ENCODE results near the gene BOLA3.
A peak's percentile ranks its signal among the peaks of the same experiment; 100 is the strongest.

BOLA3 gene

DNA sequence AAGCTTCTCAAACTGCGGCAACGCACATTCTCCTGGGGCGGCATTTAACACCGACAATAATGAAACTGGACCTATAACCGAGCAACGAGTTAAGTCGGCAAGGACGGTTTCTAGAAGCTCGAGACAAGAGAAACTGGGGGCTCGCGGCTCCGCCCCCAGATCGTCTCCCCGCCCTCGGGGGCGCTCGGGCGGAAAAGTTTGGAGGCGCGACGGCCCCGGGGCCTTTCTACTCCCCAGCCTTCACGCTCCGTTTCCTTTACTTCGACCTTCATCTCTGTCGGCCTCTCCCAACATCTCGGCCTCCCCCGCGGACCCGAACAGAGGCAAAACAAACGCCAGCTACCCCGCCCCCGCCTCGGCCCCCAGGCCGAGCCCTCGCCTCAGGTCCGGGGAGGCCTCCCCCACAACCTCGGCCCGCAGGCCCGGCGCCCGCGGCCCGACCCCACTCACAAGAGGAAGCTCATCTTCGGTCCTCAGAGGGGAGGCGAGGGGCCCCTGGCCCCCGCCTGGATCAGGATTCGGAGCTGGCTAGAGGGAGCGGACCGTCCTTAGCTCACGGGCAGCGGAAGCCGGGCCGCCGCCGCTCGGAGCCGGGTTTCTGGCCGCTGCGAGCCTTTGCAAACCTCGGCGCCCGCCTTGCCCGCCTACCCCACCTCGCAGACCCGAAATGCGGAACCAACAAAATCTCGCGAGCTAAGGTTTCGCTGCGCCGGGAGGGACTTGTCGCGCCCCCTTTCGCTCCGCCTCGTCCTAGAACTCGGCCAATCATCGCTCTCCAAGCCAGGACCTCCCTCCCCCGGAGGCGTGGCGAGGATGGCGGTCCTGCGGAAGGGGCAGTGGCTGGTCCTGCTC, 30.7 kb upstream of the BOLA3 start, which contains the start of gene MOB1A:
MOB1A (minus strand) TSS at position 669 of the 852 bp plus-strand sequence; CDS start at position 464, 205 bp downstream.
- Histone ChIP-seq H3K4me2 (ENCODE audit: low read length) (peak within 1 kb of the TSS; percentile 84), H3K36me3 (ENCODE audit: insufficient read depth, low read length) (no peaks in the 10 kb centered on the region), H3K4me3 (ENCODE audit: low read length) (peak within 1 kb of the TSS; percentile 83), H3K4me1 (ENCODE audit: control insufficient read depth, insufficient read depth, low read length) (peaks cover 8% of the 10 kb centered on the region), H3K9me3 (replicated peaks; ENCODE audit: low read length) (no peaks in the 10 kb centered on the region), H3K27me3 (ENCODE audit: control insufficient read depth, insufficient read depth, low read length) (no peaks in the 10 kb centered on the region), H3K9ac (ENCODE audit: low read depth, low read length) (peak within 1 kb of the TSS; percentile 94)

- H3K4me3 ChIP-seq (ENCODE audit: low read length): peak overlapping the region; percentile 83
- H3K9me3 ChIP-seq (replicated peaks; ENCODE audit: low read length): no peaks in the 10 kb centered on the region
- H3K9ac ChIP-seq (ENCODE audit: low read depth, low read length): peak overlapping the region; percentile 94
- peak overlapping the region; percentile 84 for H3K4me2 ChIP-seq (ENCODE audit: low read length)
- H3K4me1 ChIP-seq (ENCODE audit: control insufficient read depth, insufficient read depth, low read length): peaks cover 8% of the 10 kb centered on the region
- no peaks in the 10 kb centered on the region for H3K27me3 ChIP-seq (ENCODE audit: control insufficient read depth, insufficient read depth, low read length)
- H3K36me3 ChIP-seq (ENCODE audit: insufficient read depth, low read length): no peaks in the 10 kb centered on the region
Measured at GRCh38 chr2:74177696-74178095, 30.0 kb upstream of the BOLA3 start.

- Histone ChIP-seq H3K4me1 (ENCODE audit: control insufficient read depth, insufficient read depth, low read length) (peaks cover 8% of the 10 kb centered on the region), H3K27me3 (ENCODE audit: control insufficient read depth, insufficient read depth, low read length) (no peaks in the 10 kb centered on the region), H3K36me3 (ENCODE audit: insufficient read depth, low read length) (peaks cover 15% of the 10 kb centered on the region), H3K9me3 (replicated peaks; ENCODE audit: low read length) (no peaks in the 10 kb centered on the region), H3K9ac (ENCODE audit: low read depth, low read length) (no peak overlapping the region), H3K4me3 (ENCODE audit: low read length) (no peak overlapping the region), H3K4me2 (ENCODE audit: low read length) (peak overlapping the region; percentile 9)
Measured at GRCh38 chr2:74174909-74175308, 27.2 kb upstream of the BOLA3 start.

DNA sequence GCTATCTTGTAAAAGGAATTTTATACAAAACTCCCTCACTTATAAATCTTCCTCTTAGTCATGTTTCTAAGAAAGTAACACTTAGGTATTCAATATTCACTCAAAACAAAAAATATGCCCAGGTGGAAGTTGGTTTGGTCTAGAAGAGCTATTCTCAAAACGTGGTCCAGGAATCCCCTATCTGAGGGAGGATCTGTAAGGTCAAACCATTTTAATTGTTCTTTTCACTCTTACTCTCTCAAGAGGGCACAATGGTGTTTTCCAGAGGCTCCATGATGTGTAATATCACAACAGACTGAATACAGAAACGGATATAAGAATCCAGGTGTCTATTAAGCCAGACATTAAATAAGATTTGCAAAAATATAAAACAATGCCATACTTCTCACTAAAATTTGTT, 21.0 kb upstream of the BOLA3 start:
- Histone ChIP-seq H3K9ac (ENCODE audit: low read depth, low read length) (no peak overlapping the region), H3K4me1 (ENCODE audit: control insufficient read depth, insufficient read depth, low read length) (no peaks in the 10 kb centered on the region), H3K9me3 (replicated peaks; ENCODE audit: low read length) (no peaks in the 10 kb centered on the region), H3K27me3 (ENCODE audit: control insufficient read depth, insufficient read depth, low read length) (no peaks in the 10 kb centered on the region), H3K4me2 (ENCODE audit: low read length) (no peak overlapping the region), H3K4me3 (ENCODE audit: low read length) (no peak overlapping the region), H3K36me3 (ENCODE audit: insufficient read depth, low read length) (peaks cover 65% of the 10 kb centered on the region)

- H3K4me2 ChIP-seq (ENCODE audit: low read length): no peak overlapping the region
- H3K9ac ChIP-seq (ENCODE audit: low read depth, low read length): no peak overlapping the region
- peaks cover 77% of the 10 kb centered on the region for H3K36me3 ChIP-seq (ENCODE audit: insufficient read depth, low read length)
- no peaks in the 10 kb centered on the region for H3K27me3 ChIP-seq (ENCODE audit: control insufficient read depth, insufficient read depth, low read length)
- no peak overlapping the region for H3K4me3 ChIP-seq (ENCODE audit: low read length)
- H3K9me3 ChIP-seq (replicated peaks; ENCODE audit: low read length): no peaks in the 10 kb centered on the region
- no peaks in the 10 kb centered on the region for H3K4me1 ChIP-seq (ENCODE audit: control insufficient read depth, insufficient read depth, low read length)
Measured at GRCh38 chr2:74164761-74165160, 17.0 kb upstream of the BOLA3 start.

- H3K4me1 ChIP-seq (ENCODE audit: control insufficient read depth, insufficient read depth, low read length): no peaks in the 10 kb centered on the region
- H3K27me3 ChIP-seq (ENCODE audit: control insufficient read depth, insufficient read depth, low read length): no peaks in the 10 kb centered on the region
- H3K4me2 ChIP-seq (ENCODE audit: low read length): no peak overlapping the region
- peaks cover 78% of the 10 kb centered on the region for H3K36me3 ChIP-seq (ENCODE audit: insufficient read depth, low read length)
- no peak overlapping the region for H3K9ac ChIP-seq (ENCODE audit: low read depth, low read length)
- H3K9me3 ChIP-seq (replicated peaks; ENCODE audit: low read length): no peaks in the 10 kb centered on the region
- H3K4me3 ChIP-seq (ENCODE audit: low read length): no peak overlapping the region
Measured at GRCh38 chr2:74162951-74163350, 15.2 kb upstream of the BOLA3 start.

DNA sequence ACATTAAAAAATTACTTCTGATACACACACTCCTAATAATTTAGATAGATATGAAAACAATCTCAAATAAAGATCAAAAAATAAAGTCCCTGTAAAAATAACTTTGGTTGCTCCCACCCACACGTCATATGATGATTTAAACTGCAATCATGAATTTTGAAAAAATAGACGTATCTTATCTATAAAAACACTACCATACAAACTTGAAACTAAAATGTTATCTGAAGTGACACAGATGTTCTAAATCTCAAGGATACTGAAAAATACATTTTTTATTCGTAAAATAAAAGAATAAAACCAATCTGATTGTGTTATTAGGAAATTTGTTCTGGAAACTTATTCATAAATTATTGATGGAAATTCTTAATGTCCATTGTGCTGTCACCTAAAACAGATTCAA, 8.1 kb upstream of the BOLA3 start:
- H3K4me2 ChIP-seq (ENCODE audit: low read length): no peak overlapping the region
- H3K9ac ChIP-seq (ENCODE audit: low read depth, low read length): no peak overlapping the region
- no peak overlapping the region for H3K4me3 ChIP-seq (ENCODE audit: low read length)
- H3K9me3 ChIP-seq (replicated peaks; ENCODE audit: low read length): no peaks in the 10 kb centered on the region
- no peaks in the 10 kb centered on the region for H3K27me3 ChIP-seq (ENCODE audit: control insufficient read depth, insufficient read depth, low read length)
- H3K4me1 ChIP-seq (ENCODE audit: control insufficient read depth, insufficient read depth, low read length): no peaks in the 10 kb centered on the region
- H3K36me3 ChIP-seq (ENCODE audit: insufficient read depth, low read length): peaks cover 65% of the 10 kb centered on the region

- H3K4me1 ChIP-seq (ENCODE audit: control insufficient read depth, insufficient read depth, low read length): peaks cover 8% of the 10 kb centered on the region
- peaks cover 53% of the 10 kb centered on the region for H3K36me3 ChIP-seq (ENCODE audit: insufficient read depth, low read length)
- H3K4me2 ChIP-seq (ENCODE audit: low read length): no peak overlapping the region
- no peak overlapping the region for H3K9ac ChIP-seq (ENCODE audit: low read depth, low read length)
- no peaks in the 10 kb centered on the region for H3K9me3 ChIP-seq (replicated peaks; ENCODE audit: low read length)
- no peaks in the 10 kb centered on the region for H3K27me3 ChIP-seq (ENCODE audit: control insufficient read depth, insufficient read depth, low read length)
- H3K4me3 ChIP-seq (ENCODE audit: low read length): no peak overlapping the region
Measured at GRCh38 chr2:74152954-74153353, 5.2 kb upstream of the BOLA3 start.

GRCh38 chr2:74149570-74150319, 2.0 kb upstream of the BOLA3 start:
- H3K4me1 ChIP-seq (ENCODE audit: control insufficient read depth, insufficient read depth, low read length): peaks cover 17% of the 10 kb centered on the region
- H3K9me3 ChIP-seq (replicated peaks; ENCODE audit: low read length): no peaks in the 10 kb centered on the region
- no peak overlapping the region for H3K9ac ChIP-seq (ENCODE audit: low read depth, low read length)
- H3K4me2 ChIP-seq (ENCODE audit: low read length): no peak overlapping the region
- no peaks in the 10 kb centered on the region for H3K27me3 ChIP-seq (ENCODE audit: control insufficient read depth, insufficient read depth, low read length)
- H3K4me3 ChIP-seq (ENCODE audit: low read length): no peak overlapping the region
- H3K36me3 ChIP-seq (ENCODE audit: insufficient read depth, low read length): peaks cover 29% of the 10 kb centered on the region

- Histone ChIP-seq H3K9me3 (replicated peaks; ENCODE audit: low read length) (no peaks in the 10 kb centered on the region), H3K27me3 (ENCODE audit: control insufficient read depth, insufficient read depth, low read length) (no peaks in the 10 kb centered on the region), H3K36me3 (ENCODE audit: insufficient read depth, low read length) (peaks cover 29% of the 10 kb centered on the region), H3K4me3 (ENCODE audit: low read length) (no peak overlapping the region), H3K4me1 (ENCODE audit: control insufficient read depth, insufficient read depth, low read length) (peaks cover 17% of the 10 kb centered on the region), H3K9ac (ENCODE audit: low read depth, low read length) (no peak overlapping the region), H3K4me2 (ENCODE audit: low read length) (no peak overlapping the region)
Measured at GRCh38 chr2:74149247-74149525, 1.5 kb upstream of the BOLA3 start.

- Histone ChIP-seq H3K4me3 (ENCODE audit: low read length) (peak overlapping the region; percentile 83), H3K4me1 (ENCODE audit: control insufficient read depth, insufficient read depth, low read length) (peaks cover 17% of the 10 kb centered on the region), H3K4me2 (ENCODE audit: low read length) (peak overlapping the region; percentile 98), H3K27me3 (ENCODE audit: control insufficient read depth, insufficient read depth, low read length) (no peaks in the 10 kb centered on the region), H3K9me3 (replicated peaks; ENCODE audit: low read length) (no peaks in the 10 kb centered on the region), H3K36me3 (ENCODE audit: insufficient read depth, low read length) (peaks cover 28% of the 10 kb centered on the region), H3K9ac (ENCODE audit: low read depth, low read length) (peak overlapping the region; percentile 92)
Measured at GRCh38 chr2:74148457-74149246, 940 bp upstream of the BOLA3 start.
